HCEC 1CT (cell line): ENCODE results near the gene ANK2.
A peak's percentile ranks its signal among the peaks of the same experiment; 100 is the strongest.
"Not testable (repeated sequence)": the region's sequence is repeated elsewhere in the genome, so short reads cannot be mapped to it uniquely, and the experiment has no call there.

ENCODE experiments used
- DNase-seq: peaks from one replicate; pipeline ENCODE4 v3.0.0-alpha.2; 2017

The ANK2 gene

DNA sequence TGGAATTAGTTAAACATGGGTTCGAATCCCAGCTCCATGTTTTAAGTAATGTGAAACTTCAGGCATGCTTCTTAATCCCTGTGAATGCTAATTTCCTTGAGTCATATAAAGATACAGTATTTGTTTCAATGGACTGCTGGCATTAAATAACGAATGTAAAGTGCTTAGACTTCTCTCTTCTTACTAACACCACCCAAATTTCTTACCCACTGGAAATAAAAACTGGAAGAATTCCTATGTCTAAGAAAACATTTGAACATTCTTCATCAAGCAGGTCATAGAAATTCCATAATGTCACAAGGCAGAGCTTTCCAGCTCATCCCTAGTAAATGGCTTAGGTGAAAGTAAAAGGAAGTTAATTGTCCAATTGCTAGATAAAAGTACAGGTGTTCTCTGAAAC, 172.5 kb downstream of the ANK2 start:
- peak; percentile 23 for DNase-seq

GRCh38 chr4:113222471-113222870, 173.0 kb downstream of the ANK2 start:
- DNase-seq = peak; percentile 64

DNA sequence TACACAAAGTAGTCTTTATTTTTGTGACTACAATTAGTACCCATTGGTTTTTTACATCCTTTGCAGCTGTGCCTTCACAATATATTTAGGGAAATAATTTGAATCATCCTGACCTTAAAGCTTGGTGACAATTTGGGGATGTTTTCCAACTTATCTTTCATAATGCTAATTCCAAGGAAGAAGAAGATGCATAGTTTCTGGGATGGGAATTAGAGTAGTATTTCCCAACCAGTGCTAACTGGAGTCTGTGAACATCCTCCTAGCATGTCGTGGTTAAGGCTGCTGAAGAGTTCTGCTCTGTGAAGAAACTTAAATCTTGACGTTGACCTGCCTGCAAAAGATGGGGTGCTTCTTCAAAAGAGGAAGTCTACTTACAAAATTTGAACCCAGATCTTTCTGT, 173.5 kb downstream of the ANK2 start:
- DNase-seq = no peak

DNA sequence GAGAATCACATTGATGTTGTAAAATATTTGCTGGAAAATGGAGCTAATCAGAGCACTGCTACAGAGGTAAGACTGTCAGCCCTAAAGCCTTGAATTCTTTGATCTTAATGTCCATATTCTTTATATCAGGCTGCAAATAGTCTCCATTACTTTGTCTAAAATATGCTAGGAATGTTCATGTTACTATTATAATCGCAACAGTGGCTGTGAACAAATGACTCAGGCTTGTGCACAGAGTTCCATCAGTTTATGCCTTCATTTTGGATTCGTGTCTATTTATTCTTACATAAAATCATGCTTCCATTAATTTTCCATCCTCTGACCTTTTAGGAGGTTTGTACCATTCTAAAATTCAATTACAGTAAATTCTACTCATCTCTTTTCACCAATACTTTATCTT, 182.7 kb downstream of the ANK2 start:
- DNase-seq = peak; percentile 18

- DNase-seq = no peak
Measured at GRCh38 chr4:113236916-113237315, 187.5 kb downstream of the ANK2 start.

DNA sequence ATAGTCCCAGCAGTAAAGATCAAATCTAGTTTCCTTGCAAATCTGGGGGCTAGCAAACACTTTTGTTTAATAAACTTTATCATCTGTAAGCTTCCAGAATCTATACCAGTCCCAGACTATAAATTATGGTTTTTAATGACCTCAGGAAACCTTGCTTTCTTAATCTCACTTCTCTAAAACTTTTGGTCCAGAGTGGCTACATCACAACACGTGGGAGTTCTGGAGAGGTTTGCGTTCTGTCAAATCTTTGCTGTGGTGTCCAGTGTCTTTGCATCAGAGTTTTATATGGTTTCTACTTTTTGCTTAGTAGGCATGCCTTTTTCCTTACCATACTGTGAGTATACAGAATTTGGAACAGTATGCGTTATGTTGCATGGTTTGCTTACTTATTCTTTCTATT, 193.9 kb downstream of the ANK2 start:
- DNase-seq = no peak

DNA sequence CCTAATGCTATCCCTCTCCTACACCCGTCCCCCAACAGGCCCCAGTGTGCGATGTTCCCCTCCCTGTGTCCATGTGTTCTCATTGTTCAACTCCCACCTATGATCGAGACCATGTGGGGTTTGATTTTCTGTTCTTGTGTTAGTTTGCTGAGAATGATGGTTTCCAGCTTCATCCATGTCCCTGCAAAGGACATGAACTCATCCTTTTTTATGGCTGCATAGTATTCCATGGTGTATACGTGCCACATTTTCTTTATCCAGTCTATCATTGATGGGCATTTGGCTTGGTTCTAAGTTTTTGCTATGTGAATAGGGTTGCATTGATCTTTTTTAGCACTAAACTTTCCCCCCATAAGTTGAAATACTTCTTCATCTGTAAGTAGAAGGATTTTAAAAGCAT, 195.3 kb downstream of the ANK2 start:
- DNase-seq = not testable (repeated sequence)

- DNase-seq = no peak
Measured at GRCh38 chr4:113248320-113248719, 198.9 kb downstream of the ANK2 start.

GRCh38 chr4:113255628-113256027, 206.2 kb downstream of the ANK2 start:
- DNase-seq = no peak

GRCh38 chr4:113256946-113257345, 207.5 kb downstream of the ANK2 start:
- DNase-seq = peak; percentile 9

DNA sequence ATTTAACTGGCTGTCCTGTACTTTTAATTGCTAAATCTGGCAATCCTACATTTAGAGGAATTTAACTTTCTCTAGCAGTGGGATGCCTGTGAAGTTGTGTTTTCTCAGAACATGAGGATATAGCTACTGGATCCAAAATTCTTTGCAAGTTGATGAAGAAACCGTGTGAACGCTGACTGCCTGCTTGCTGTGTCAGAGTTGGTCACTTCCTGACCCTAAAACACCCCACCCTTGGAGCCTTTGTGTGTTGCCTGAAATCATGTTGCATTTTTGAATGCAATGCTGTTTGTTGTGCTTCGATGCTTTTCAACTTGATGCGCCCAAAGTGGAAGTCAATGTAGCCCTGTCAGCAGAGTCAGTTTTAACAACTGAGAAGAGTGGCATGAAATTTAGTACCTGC, 211.2 kb downstream of the ANK2 start:
- DNase-seq = peak; percentile 2

DNA sequence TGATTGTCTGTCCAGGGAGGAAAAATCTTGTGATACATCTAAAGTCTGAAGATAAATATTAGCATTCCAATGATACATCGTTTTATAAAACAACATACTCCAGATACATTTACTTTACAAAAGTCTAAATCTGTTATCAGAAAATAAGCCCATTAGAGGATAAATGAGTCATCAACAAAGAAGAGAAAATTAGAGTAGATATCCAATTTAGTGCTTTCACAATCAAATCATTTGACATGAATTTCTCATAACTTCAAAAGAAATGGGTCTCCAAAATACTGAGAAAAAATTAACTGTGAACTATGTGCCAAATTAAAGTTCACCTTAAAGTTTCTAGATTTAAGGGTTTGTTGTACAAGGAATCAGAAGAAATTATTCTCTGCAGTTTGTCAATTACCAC, 213.8 kb downstream of the ANK2 start:
- DNase-seq = no peak

- no peak for DNase-seq
Measured at GRCh38 chr4:113270520-113271319, 221.3 kb downstream of the ANK2 start.

DNA sequence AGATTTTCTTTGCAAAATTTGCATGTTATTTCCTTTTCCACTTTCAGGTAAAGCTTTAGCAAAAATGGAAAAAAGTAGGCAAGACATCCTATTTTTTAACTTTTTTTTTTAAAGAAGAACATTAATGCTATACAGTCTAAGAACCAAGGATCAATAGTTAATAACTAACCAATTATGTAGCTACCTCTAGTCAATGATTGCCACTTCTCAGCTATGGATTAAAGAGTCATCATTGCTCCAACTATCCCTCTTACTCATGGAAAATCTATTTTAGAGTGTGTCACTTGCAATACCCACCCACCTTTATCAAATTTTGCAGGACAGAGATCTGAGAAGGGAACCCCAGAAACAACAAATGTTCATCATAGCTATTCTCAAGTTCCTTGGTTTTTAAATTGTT, 223.1 kb downstream of the ANK2 start:
- no peak for DNase-seq

DNA sequence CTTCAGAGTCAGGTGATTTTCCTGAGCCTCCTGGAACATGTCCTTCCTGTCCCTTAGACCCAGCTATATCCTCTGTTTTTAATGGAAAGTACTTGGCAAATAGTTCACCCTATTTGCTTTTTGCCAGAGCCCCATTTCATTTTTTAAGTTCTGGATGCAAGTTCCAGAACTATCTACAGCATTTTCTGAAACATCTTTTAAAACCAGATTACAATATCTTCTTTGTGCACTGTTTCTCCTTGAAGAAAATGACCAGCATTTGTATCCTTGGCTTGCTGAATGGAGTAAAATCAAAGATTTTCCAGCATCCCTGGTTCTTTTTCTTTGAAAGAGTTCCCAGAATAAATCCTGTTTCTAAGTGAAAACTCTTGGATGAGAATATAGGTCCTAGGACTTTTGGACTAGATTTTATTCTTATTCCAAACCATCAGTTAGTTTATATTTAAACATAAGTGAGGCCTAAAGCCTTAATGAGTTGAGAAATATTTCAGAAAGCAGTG, 224.3 kb downstream of the ANK2 start:
- DNase-seq = no peak

DNA sequence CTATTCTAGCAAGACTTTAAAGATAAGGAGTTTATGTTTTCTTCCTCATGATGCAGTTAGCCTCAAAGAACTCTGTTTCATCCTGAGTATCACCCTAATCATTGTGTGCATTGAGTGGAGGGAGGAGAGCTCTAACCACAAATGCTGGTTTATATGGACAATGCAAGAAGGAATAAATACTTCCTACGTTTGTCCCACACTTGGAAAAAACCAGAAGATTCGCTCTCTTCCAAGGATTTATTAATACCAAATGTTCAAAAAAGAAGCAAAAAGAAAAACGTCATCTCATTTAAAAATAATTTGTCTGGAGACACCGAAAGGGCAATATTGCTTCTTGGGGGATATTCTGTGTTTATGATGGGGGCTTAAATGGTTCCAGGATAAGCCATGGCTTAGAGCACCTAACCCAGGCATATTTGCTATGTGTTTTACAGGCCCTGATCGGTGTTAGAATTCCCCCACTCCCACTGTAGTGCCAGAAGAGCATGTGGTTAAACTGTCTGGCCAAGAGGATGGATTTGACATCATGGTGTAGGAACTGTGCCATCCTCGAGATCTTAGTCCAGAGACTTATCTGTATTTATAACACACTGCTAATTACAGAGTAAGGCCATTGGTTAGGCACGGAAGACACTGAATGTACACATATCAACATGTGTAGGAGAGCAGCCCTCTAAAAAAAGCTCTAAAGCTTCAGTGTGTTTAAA, 227.2 kb downstream of the ANK2 start:
- DNase-seq = no peak

DNA sequence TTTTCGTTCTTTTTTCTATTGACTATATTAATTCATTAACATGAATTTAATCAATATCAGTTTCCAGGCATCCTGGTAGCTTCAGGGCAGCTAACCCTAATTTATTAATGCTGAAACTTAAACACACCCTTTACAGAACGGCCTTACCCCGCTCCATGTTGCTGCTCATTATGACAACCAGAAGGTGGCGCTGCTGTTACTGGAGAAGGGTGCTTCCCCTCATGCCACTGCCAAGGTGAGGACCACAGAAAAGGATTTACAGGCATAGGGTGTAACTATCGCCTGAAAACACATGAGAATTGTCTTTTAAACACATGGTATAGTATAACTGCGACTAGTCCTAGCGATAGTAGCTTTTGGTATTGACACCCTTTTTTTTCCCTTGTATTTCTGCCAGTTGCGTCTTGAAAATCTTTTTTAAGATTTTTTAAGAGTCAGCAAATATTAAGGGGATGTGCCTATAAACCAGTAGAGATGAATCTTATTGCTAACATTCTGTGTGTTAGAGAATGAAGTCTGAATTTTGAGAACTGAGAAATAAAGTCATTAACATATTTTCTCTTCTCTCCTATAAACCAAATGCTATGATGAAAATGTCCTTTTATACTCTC, 229.0 kb downstream of the ANK2 start:
- DNase-seq = peak; percentile 52

DNA sequence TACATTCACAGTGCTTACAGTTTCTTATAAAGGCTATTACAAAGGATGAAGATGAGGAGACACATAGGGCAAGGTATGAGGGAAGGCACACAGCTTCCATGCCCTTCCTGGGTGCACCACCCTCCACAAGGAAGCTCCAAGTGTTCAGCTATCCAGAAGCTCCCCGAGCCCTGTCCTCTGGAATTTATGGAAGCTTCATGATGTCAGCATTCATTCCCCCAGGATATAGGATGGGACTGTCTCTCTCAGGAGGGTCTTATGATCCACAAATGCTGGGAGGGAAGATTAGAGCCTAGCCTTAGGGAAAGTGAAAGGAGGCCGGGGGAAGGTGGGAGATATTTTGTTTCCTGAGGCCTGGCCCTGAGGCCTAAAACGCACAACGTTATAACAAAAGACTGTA, 236.0 kb downstream of the ANK2 start:
- no peak for DNase-seq

DNA sequence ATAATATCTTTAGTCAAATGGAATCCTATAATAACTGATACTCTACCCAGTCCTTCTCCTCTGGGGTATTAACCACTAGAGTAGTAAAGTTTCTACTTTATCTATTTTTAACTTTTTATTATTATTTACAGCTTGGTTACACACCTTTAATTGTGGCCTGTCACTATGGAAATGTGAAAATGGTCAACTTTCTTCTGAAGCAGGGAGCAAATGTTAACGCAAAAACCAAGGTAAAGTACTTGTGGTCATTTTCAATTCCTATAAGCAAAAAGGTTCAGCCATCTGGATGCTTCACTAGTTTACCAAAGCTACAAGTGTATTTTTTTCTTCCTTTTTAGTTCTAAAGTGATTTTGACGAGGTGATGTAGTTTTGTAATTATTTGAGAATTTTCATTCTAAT, 238.8 kb downstream of the ANK2 start:
- DNase-seq = no peak

DNA sequence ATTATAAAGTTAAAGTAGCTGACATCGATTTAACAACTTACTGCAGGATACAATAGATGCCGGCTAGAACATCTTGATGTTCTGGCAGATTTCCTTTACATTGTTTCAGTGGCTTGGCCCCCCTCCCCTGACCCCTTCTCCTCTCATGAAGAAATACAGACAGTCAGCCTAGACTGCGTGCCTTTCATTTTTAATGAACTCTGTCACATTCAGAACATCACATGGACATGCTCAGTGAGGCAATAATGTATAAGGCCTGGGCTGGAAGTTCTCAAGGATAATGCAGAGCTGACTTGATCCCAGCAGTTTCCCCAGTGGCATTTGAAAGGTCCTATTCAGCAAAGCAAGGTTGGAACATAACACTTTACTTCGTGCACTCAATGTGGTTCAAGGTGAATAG, 239.2 kb downstream of the ANK2 start:
- DNase-seq = no peak

- DNase-seq = no peak
Measured at GRCh38 chr4:113289766-113290165, 240.3 kb downstream of the ANK2 start.

GRCh38 chr4:113290666-113291065, 241.2 kb downstream of the ANK2 start:
- DNase-seq = no peak

DNA sequence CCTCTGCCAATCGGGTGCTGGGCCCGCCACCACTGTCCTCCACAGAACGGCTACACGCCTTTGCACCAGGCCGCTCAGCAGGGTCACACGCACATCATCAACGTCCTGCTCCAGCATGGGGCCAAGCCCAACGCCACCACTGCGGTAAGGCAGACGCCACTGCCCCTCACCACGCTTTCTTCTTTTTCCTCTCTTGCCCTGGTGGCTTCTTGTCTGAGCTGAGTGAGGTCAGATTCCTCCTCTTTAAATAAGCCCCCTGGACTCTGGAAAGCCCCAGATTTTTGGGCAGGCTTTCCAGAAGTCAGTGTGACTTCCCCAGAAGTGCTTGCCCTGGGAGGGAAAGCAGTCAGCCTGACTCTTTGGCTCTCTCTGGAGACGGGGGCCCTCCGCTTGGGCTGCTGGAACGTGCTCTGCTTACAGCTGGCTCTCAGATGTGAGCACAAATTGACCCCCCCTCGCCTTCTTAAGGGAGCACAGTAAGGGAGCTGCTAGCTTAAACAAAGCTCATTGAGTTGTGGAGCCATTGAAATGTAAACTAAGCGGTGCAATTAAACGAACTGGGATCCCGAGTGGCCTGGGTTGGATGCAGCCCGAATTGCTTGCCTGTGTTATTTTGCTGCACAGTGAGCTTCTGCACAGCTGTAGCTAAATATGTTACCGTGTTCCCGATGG, 243.1 kb downstream of the ANK2 start:
- no peak for DNase-seq
